Medulla oblongata (tissue), 1 donor: ENCODE results near the gene RPS6KA3.
A peak's percentile ranks its signal among the peaks of the same experiment; 100 is the strongest.

Source experiments
- DNase-seq: peaks from one replicate; pipeline ENCODE4 v3.0.0-alpha.2; 2015; ENCODE audit errors: extremely low spot score

RPS6KA3 gene

DNA sequence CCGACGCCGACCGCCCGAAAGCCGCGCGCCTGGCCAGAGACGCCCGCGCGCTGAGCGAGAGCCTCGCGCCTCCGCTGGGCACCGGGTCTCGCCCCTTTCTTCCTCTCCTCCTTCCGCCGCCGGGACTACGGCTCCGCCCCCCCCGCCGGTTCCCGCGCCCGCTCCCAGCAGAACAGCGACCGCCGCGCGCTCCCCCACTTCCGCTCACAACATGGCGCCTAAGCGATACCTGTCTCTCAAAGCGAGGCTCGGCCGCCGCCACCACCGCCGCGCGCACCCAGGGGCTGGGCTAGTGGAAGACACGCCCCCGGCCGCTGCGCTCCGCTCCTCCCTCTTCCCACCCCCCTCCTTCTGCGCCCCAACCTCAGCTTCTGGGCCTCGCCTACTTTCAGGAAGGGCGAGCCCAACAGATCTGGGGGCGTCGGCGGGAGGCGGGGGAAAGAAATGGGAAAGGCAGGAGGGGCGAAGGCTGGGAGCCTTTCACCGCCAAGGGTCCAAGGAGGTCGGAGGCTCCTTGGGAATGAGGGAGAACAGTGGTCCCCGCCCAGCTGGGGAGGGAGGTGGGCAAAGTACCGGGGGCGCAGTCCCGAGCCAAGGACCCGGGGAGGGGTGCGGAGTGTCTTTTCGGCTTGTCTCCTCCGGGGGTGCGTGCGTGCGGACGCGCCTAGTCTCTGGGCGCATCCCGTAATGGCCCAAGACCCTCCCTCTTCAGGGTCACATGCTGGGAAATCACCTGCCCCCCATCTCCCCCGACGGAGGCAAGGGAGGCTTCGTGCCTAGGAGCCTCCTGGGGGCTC is at the start of gene RPS6KA3:
Gene RPS6KA3, minus strand, starts transcription at position 100 of the 797 bp plus-strand sequence. CDS start 277 bp downstream, outside the sequence.
- peak; percentile 79 for DNase-seq

DNA sequence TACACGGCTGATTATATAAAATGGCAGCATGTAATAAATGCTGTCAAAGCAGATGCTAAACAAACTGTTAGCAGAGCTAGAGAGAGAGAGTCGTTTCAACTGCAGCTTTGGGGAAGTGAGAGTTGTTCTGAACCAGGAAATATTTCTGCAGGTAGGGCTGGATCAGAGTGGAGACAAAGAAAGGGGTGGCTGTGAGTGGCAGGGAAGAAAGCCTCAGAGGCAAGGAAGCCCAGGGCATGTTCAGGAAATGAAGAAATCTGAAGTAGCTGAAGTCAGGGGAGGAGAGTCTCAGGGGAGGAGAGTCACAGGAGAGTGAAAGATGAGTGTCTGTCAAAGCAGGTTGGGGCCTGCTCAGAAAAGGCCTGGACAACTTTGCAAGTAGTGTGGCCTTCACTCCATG is 48.4 kb upstream of the RPS6KA3 start:
- DNase-seq = no peak

DNA sequence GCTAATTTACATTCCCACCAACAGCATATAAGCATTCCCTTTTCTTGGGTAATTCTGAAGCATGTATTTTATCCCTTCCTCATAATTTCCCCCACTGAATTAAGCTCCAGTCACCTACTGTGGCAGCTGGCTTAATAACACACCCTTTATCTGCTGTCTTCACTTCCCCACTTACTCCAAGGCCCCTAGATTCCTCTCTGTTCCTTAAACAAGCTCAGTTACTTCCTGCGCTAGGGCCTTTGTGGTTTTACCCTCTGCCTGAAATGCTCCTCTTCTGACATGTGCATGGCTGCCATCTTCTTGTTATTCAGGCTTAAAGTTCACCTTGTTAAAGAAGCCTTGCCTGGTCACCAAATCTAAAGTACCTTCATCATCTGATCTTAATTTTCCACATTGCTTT is 47.2 kb upstream of the RPS6KA3 start:
- DNase-seq = peak; percentile 11

DNA sequence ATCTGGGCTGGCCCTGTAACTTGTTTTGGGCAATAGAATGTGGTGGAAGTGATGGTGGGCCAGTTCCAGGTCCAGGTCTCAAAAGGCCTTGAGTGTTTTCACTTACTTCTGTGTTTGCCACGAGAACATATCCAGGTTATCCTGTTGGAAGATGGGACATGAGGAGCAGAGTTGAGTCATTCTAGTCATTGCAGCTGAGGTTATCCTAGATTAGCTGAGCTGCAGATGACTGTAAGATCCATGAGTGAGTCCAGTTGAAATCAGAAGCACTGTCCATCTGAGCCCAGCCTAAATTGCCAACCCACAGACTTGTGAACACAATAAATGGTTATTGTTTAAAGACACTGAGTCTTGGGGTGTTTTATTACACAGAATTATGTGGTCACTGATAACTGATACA is 45.3 kb upstream of the RPS6KA3 start:
- DNase-seq = no peak

DNA sequence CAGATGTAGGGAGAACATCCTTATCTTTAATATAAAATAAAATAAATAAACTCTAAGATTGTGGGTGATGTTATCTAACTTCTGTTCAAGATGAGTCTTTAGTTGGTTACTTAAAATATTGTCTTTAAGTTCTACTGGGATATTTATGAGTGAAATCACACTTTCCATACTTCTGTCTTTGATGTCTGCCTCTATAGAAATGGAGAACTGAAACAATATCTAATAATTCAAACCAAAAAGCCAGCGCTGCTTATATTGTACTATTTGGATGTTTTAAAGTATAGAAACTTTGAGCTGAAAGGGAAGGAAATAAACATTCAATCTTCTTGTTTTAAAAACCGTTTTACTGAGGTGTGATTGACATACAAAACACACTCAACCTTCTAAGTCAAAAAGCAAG is 44.8 kb upstream of the RPS6KA3 start:
- no peak for DNase-seq

DNA sequence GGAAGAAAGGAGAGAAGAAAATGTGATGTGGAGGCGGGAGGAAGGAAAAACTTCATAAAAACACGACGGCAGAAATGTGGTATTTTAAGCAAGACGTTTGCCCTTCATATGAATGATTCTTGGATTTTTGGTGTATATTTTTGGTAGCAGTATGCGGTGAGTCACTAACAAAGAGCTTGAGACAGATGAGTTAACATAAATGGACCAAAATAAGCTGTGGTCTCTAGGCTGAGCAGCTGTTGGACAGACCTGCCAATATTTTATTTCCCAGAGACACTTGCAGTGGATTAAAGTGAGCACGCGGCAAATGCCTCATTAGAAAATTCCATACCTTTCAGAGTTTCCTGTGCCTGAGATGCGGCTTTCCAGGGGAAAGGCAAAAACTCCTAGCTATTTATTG is 43.1 kb upstream of the RPS6KA3 start:
- DNase-seq = no peak

DNA sequence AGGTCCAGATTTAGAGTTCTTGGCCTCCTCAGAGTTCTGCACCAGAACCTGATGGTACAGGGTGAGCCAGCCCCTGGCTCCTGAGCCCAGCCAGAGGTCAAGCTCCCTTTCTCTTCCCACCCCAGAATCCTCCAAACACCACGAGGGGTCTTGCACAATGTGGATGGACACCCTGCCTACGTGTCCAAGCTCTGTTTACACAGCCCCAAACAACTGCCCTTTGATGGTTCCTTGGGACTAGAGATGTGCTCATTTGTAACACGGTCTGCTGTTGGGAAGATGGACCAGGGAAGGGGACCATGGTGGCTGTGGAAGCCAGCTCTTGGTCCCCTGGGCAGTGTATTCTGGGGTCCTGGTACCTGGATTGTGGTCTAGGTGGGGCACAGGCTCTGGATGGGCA is 40.0 kb upstream of the RPS6KA3 start:
- no peak for DNase-seq

DNA sequence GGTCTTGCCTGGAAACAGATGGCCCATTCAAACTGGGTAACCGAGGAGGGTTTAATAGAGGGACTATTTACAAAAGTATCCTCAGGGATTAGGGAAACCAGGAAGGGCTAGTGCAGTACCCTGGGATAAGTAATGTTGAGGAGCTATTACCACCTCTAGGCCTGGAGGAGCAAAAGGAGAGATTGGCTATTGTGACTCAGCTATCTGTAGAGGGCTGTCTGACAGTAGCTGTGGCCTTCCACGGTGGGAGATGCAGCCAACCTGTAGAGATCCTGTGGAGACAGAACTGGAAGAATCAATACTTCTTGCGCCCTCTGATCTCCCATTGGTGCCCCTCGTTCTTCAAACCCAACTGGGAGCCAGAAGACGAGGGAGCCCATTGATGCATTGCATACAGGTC is 34.1 kb upstream of the RPS6KA3 start:
- no peak for DNase-seq

DNA sequence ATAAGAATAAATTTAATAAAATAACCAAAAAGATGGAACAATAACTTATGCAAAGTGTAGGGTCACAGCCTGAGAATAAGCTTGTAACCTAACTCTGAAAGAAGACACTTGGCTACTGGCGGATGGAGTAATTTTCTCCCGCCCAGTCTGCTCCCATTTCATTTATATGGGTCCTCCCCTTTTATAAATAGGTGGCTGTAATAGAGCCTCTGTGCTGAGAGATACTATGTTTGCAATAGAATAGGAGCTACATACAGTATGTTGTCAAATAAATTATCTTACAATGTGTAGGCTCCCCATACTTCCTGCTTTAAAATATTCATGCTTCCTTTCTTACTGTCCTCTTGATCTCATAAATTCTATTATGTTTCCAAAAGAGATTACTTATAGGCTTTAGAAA is 28.2 kb upstream of the RPS6KA3 start:
- DNase-seq = no peak

DNA sequence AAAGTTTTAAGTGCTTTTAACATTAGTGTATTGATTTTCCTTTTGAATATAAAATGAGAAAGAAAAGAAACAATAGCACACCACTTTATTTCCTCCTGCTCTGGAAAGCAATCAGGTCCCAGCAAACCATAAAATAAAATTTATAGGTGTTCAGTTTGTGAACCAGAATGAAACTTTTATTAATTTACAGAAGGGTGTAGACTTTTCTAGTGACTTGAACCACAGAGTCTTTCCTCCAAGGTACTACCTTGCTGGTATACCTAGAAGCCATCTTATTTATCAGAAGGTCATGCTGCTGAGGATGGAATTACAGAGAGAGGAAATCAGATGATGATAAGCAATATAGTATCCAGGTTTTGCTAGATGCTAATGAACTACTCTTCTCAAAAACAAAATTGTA is 27.6 kb upstream of the RPS6KA3 start:
- no peak for DNase-seq

DNA sequence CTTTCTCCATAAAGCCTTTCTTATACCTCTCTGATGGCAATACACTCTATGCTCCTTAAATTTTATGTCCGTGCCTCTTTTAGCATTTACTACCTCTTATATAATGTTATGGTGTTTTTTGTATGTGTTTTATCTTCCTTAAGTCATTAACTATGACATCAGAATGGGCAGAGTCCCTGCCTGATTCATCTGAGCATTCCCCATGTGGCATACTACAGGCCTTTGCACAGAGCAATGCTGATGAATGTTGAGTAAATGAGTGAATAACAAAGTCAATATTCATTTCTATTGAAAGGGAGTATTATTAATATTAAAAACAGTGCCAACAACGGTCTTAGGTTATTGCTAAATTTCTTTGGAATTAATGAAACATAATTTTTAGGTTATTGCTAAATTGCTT is 18.8 kb upstream of the RPS6KA3 start:
- no peak for DNase-seq

DNA sequence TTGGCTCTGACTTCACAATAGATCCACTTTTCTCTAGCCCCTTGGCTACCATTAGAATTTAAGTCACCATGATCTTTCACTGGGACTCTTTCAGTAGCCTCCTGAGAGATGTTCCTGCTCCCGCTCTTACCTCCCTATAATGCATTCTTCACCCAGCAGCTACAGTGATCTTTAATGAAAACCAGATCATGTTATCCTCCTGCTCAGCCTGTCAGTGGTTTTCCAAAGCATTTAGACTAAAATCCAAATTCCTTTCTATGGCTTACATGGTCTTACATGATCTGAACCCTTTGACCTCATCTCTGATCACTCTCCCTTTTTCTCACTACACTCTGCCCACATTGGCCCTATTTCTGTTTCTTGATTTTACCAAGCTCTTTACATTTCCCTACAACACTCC is 18.3 kb upstream of the RPS6KA3 start:
- DNase-seq = no peak

DNA sequence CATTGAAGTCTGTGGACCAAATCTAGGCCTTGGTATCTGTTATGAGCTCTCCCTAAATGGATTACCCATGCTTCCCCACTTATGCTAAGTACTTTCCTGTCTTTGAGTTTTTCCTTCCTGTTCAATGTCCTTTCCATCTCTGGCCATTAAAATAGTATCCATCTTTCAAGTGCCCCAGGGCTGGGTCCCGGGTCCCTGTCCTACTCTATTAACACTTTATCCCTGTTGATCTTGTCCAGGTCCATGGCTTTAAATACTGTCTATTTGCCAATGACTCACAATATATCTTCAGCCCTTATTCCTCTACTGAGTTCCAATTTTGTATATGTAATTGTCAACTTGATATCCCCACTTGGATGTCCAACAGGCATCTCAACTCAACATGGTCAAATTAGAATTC is 17.7 kb upstream of the RPS6KA3 start:
- no peak for DNase-seq

DNA sequence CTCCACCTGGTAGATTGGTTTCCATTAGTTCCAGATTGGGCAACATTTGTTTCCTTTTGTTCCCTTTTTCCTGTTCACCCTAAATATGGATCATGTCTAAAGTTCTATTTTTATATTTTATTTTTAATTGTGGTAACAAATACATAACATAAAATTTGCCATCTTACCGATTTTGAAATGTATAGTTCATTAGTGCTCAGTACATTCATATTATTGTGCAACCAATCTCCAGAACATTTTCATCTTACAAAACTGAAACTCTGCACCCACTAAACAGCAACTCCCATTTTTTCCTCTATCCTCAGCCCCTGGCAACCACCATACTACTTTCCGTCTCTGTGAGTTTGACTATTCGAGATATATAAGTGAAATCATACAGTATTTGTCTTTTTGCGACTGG is 14.2 kb upstream of the RPS6KA3 start:
- no peak for DNase-seq

DNA sequence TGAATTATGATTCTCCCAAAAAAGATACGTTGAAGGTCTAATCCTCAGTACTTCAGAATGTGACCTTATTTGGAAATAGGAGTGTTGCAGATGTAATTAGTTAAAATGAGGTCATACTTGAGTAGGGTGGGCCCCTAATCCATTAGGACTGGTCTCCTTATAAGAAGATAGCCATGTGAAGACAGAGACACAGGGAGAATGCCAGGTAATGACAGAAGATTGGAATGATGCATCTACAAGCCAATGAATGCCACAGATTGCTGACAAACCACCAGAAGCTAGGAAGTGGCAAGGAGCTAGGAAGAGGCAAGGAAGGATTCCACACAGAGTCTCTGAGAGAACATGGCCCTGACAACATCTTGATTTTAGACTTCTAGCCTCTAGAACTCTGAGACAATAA is 7.4 kb upstream of the RPS6KA3 start:
- DNase-seq = no peak

DNA sequence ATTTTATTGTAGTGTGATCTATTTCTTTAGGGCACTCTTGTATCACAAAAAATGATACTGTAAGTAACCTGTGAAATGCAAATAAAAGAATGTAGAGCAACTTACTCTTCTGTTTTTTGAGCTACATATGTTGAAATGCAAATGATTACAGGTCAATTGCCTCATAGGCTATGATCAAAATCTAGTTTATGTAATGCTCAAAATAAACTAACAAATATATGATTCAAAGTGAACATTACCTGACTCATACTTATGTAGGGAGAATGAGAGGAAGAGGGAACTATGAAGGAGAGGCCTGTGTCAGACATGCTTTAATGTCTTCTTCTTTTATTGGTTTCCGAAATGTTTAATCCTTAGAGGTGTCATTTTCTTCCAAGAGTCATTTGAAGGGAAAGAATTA is 5.0 kb upstream of the RPS6KA3 start:
- DNase-seq = no peak

DNA sequence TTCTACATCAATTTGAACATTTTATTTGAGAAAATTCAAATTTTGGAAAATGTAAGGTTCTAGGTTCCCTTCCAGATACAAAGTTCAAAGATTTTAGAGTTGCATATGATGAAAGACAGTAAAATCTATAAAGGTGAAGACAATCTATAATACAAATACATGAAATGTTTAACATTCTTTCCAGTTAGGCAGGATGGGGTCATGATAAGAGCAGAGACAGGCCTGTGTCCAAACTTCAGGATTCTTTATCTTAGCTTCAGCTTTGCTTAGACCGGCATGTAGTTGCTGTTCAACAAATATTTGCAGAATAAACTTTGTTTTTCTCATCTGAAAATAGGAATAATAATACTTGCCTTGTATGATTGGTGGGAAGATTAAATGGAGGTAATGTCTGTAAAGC is 4.5 kb upstream of the RPS6KA3 start:
- DNase-seq = no peak

DNA sequence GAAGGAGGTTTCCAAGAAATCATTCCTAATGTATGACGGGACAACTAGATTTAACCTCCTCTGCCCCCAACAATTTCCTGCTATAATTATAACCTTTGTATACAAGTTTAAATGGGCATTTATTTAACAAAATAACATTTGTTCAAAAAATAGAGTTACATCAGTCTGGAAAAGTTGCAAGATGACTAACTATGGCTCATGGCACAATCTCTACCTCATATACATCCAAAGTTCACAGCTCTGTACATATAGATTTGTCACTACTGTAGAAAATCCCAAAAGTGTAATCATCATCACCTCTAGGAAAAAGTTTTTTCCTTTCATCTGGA is 3.8 kb upstream of the RPS6KA3 start:
- no peak for DNase-seq

DNA sequence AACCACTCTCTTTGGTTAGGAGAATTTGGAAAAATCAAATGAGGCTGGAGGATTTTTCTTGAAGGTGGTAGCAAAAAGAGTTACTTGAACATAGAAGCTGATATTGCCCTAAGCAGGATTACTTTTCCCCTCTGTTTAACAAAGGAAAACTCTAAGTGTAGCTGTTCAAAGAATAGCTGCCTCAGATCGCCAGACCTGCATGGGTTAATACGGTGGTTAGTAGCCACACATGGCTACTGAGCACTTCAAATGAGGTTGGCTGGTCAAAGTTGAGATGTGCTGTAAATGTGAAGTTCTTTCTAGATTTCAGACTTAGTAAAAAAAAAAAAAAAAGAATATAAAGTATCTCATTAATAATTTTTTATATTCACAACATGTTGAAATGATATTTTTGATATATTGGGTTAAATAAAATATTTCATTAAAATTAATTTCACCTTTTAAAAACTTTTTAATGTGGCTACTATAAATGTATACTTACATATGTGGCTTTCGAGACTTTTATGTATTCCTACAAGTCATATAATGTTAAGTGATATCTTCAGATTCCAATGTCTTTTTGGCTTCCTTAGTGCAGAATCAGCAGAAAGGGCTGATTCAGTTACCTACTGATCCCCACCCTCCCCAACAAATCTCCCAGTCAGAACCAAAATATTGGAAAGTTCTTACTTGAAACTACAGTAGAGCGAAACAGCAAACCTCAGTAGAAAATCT is 3.3 kb upstream of the RPS6KA3 start:
- DNase-seq = no peak

DNA sequence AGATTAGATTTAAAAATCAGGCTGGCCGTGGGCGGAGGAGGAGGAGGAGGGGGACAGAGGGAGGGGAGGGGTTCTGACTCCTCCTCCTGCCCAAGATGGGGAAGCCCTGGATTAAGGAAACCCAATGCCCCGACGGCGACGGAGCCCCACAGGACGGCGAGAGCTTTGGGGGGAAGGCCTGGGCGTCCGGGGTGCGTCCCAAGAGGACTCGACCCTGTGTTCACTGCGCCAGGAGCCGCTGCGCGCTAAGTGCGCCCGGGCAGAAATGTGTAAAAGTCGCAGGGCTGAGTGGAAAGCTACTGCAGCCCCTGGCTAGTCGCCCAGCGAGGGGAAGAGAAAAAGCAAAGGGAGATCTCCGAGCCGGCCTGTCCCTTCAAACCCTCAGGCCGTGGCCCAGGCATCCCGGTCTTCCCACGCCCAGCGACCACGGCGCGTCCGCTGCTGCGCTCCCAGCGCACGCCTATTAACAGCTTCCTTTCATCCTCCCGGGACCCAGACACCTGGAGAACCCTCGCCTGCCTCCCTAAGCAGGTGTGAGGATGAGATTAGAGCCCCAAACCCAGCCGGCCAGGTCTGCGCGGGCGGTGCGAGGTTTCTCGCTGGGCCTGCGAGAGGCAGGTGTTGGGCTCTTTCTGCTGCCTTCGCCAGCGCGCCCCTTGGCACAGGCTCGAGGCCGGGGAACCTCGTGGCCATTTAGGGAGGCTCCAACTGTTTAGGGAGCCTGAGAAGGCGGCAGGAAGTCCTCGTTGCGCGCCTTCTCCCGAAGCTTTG is 1.4 kb upstream of the RPS6KA3 start:
- peak; percentile 17 for DNase-seq

DNA sequence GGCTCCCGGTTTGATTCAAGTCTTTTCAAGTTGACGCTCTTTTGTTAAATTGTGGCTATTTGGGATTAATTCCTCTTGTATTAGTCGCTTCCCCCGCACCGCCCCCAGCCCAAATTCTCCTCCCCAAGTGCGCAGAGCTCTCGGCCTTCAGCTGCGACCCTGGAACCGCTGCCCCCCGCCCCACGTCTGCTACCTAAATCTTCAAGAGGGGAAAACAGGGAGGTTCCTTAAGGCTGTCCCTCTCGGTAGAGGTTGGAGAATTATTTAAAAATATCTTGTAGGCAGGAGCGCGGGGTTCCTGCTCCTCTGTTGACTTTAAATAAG is 860 bp upstream of the RPS6KA3 start:
- DNase-seq = no peak

DNA sequence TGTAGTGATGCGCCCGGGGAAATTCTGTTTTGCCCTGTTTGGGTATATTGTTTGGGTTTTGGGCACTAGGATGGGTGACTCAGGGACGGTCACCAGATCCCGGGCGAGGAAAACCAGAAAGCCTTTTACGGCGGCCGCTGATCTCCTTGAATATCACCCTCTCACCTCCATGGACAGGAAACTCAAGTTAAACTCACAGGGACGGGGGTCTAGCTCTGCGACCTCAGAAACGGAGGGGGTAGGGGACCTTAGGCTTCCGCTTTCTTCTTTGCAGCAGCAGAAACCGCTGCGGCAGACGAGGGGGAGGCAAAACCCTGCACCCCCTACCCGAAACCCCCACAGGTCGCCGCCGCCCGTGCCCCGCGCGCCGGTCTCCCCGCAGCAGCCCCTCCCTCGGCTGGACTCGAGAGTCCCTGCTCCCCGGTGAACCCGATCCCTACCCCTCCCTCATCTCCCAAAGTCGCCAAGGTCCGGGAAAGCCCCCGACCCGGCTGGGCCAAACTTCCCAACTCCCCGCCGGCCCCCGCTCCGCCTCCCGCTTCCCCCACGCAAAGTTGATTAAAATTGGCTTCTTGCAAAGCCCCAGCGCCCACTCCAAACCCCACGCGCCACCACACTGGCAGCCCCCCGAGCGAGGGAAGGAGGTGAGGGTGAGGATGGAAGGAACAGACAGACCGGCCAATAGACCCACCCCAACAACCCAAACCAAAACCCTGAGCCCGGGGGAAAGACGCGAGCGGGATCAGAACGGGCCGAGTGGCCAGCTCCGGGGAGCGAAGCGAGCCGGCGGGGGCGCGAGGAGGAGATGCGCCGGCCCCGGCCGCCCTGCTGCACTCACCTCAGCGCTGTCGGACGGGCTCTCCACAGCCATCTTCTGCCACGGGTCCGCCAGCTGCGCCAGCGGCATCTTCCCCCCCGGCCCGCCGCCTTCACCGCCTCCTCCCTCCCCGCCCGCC is 705 bp downstream of the RPS6KA3 start:
- no peak for DNase-seq
